ENCODE measurements around the gene DUXB.

- TF ChIP-seq, protein P1, sequence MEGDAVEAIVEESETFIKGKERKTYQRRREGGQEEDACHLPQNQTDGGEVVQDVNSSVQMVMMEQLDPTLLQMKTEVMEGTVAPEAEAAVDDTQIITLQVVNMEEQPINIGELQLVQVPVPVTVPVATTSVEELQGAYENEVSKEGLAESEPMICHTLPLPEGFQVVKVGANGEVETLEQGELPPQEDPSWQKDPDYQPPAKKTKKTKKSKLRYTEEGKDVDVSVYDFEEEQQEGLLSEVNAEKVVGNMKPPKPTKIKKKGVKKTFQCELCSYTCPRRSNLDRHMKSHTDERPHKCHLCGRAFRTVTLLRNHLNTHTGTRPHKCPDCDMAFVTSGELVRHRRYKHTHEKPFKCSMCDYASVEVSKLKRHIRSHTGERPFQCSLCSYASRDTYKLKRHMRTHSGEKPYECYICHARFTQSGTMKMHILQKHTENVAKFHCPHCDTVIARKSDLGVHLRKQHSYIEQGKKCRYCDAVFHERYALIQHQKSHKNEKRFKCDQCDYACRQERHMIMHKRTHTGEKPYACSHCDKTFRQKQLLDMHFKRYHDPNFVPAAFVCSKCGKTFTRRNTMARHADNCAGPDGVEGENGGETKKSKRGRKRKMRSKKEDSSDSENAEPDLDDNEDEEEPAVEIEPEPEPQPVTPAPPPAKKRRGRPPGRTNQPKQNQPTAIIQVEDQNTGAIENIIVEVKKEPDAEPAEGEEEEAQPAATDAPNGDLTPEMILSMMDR (IDR thresholded peaks at IDR 0.05 in 8 of 11, conservative IDR thresholded peaks at IDR 0.05 in 3 of 11), result no peak
- TF ChIP-seq POLR2A (IDR thresholded peaks at IDR 0.05) (no peak), POLR2AphosphoS5 (IDR thresholded peaks at IDR 0.05) (no peak)
Measured at GRCh38 chr16:75746359-75746758, 45.1 kb upstream of the DUXB start.

Data from spleen (tissue), 7 donors.